Left lobe of liver (tissue), 2 donors: ENCODE data around the gene ACACB. TPM values are rescaled to one million over a fixed set of nuclear protein-coding genes. Genes with fewer than 3 reads are reported as not detected.

Experiments
- ATAC-seq: fragments of 200-7000 bp; cut with Tn5 transposase; one replicate; pipeline ENCODE4 v1.9.1; 2020; ENCODE audit warnings: mild to moderate bottlenecking, moderate library complexity
- DNase-seq: peaks from one replicate; pipeline ENCODE4 v3.0.0-alpha.2; 2020; ENCODE audit warnings: low spot score
- total RNA-seq: library from RNA; stranded (reverse); gene quantifications from one replicate; pipeline ENCODE4 v1.2.1, GENCODE V29; 2021
- donor health status: DM: no; HTN: no; CAD: no; lungs with moderate emphysema.
- donor health status: DM: no; HTN: yes; CAD: no.

ACACB gene
- total RNA-seq, 1 donor from 2014 or later, result 232 TPM

DNA sequence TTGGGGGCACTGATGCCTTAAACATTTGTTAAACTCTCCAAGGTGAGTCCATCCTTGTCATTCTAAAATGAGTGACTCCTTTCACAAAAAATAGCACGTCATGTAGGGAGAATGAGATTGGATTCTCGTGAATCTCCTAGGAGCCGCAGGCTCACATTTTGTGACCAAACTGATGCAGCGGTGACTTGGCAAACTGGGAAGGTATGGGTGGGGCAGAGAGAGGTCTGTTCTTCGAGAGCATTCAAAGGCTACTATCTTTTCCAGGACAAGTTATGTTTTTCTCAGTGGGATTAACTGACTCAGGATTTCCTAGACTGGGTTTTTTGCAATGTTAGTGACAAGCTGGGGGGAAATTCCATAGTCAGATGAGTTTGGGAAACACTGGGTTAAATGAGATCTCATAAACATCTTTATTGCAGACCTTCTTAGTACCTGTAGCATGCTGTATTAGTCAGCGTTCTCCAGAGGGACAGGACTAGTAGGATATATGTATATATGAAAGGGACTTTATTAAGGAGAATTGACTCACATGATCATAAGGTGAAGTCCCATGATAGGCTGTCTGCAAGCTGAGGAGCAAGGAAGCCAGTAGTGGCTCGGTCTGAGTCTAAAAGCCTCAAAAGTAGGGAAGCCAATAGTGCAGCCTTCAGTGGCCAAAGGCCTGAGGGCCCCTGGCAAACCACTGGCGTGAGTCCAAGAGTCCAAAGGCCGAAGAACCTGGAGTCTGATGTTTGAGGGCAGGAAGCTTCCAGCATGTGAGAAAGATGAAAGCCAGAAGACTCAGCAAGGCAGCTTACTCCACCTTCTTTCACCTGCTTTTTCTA lies 131.7 kb downstream of the ACACB start:
- ATAC-seq, result peak; percentile 80
- DNase-seq, result peak; percentile 82

GRCh38 chr12:109250523-109250922 lies 134.1 kb downstream of the ACACB start:
- ATAC-seq (no peak), DNase-seq (no peak)

- no peak for DNase-seq
- no peak for ATAC-seq
These were observed 136.4 kb downstream of the ACACB start for GRCh38 chr12:109252799-109253198.

GRCh38 chr12:109253913-109254544 lies 137.6 kb downstream of the ACACB start:
- ATAC-seq (no peak), DNase-seq (no peak)

GRCh38 chr12:109255377-109255776 lies 139.0 kb downstream of the ACACB start:
- ATAC-seq (no peak), DNase-seq (no peak)

GRCh38 chr12:109256011-109256410 lies 139.6 kb downstream of the ACACB start:
- ATAC-seq, result no peak
- no peak for DNase-seq

DNA sequence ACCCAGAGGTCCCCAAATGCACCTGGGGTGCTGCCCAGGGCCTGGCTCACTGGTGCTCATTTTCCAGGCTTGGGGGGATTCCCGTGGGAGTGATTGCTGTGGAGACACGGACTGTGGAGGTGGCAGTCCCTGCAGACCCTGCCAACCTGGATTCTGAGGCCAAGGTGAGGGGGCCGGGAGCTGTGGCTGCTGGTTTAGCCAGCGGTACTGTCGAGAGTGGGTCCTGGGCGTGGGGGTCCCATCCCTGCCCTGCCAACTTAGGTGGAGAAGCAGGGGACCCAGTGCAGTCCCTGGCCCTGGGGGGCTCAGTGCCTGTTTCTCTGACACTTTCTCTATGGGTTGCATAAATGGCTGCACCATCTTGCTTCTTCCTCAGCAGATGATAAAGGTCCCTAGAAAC lies 141.8 kb downstream of the ACACB start:
- DNase-seq (no peak), ATAC-seq (no peak)

DNA sequence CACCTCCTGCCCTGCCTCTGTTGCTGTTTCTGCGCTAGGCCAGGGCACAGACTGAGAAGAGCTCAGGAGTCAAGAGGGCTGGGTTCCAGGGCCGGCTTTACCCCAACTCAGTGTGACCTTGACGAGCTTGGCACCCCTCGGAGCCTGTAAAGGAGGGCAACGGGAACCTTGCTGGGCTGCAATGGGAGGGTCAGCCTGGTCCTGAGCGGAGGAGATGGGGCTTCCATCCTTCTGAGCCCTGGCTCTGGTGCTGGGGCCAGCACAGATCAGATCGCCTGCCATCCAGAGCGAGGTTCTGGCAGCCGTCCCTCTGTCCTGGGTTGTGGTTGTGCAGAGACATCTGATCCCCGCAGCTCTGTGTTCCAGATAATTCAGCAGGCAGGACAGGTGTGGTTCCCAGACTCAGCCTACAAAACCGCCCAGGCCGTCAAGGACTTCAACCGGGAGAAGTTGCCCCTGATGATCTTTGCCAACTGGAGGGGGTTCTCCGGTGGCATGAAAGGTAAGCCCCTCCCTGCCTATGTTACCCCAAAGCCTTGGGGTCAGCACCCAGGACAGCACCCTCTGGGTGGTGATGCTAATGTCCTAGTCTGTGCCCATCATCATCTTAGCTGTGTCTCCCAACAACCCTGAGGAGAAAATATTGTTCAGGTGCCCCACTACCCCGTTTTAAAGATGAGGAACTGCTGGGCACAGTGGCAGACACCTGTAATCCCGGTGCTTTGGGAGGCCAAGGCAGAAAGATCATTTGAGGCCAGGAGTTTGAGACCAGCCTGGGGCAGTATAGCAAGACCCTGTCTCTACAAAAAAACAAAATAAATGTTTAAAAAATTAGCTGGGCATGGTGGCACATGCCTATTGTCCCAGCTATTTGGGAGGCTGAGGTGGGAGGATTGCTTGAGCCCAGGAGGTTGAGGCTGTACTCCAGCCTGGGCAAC lies 142.5 kb downstream of the ACACB start:
- ATAC-seq, result peak; percentile 8
- DNase-seq, result no peak

- peak; percentile 32 for ATAC-seq
- no peak for DNase-seq
These were observed 143.1 kb downstream of the ACACB start for GRCh38 chr12:109259545-109259895.

GRCh38 chr12:109261087-109261486 lies 144.7 kb downstream of the ACACB start:
- ATAC-seq (no peak), DNase-seq (no peak)

DNA sequence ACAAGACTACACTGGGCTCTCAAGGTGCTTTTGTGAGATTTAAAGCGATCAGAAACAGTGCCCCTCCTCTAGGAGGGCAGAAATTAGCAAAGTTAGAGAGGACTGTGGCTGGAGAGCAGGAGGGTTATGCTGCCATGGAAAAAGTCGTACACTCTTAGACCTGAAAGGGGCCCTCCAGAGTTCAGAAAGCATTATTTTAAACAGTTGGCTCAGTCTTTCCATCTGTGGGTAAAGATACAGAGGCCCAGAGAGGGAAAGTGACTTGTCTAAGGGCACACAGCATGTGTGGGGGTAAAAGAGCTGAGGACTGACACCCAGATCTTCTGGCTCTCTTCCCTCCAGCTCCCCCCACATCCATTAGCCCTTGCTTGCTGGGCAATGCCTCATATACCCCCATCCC lies 145.6 kb downstream of the ACACB start:
- DNase-seq (no peak), ATAC-seq (no peak)

- no peak for ATAC-seq
These were observed 147.1 kb downstream of the ACACB start for GRCh38 chr12:109263439-109263838.

GRCh38 chr12:109264095-109264942 lies 147.9 kb downstream of the ACACB start:
- peak; percentile 64 for DNase-seq
- peak; percentile 70 for ATAC-seq

More at GRCh38 chr12:109263439-109263838, 147.1 kb downstream of the ACACB start:
- no peak for DNase-seq

- ATAC-seq, result peak; percentile 4
- DNase-seq, result no peak
These were observed 148.7 kb downstream of the ACACB start for GRCh38 chr12:109264943-109265650.

DNA sequence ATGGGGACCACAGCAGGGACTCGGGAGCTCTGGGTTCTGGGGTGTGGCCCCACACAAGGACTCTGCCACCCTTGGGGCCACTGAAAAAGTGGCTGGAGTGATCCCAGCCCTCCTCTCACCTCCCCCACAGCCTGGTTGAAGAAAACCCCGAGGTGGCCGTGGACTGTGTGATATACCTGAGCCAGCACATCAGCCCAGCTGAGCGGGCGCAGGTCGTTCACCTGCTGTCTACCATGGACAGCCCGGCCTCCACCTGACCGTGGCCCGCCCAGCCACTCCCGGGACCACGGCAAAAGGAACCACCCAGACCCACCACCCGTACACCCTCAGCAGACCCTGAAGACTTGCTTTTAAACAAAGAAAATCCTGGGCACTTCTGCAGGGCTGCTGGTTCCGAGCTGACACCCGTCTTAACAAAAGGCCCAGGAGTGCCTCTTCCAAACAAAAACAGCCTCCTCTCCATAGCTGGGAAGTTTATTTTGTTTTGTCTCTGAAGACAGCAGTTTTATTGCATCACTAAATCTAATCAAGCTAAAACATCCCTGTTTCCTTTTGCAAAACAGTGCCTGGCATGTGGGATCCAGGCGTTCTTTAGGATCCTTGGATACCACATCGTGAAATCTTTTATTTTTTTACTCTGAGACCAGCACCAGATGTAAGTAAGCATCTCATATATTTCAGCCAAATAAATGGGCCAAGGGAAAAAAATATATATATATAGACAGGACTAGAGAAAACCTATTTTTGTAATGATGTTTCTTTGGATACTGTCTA lies 149.9 kb downstream of the ACACB start:
- DNase-seq, result no peak
- ATAC-seq, result no peak

- no peak for DNase-seq
- no peak for ATAC-seq
These were observed 151.0 kb downstream of the ACACB start for GRCh38 chr12:109267361-109267760.

DNA sequence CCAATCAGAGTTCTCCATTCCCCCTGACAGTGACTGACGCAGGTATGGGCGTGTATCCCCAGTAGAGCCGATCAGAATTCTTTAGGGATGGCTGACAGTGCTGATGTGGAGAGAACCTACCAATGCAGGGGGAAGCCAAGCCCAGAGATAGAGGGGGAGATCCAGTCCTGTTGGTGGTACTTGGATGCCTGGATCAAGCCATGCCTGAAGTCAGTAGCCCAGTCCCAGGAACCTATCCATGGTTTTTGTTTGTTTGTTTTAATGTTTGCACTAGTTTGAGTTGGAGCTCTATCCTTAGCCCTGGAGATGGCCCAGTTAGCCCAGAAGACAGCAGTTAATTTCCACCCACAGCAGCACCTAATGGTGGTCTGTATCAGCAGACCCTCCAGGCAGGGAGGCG lies 152.5 kb downstream of the ACACB start:
- ATAC-seq, result no peak
- DNase-seq, result no peak

- ATAC-seq, result peak; percentile 46
- no peak for DNase-seq
These were observed 153.0 kb downstream of the ACACB start for GRCh38 chr12:109269428-109269827.

DNA sequence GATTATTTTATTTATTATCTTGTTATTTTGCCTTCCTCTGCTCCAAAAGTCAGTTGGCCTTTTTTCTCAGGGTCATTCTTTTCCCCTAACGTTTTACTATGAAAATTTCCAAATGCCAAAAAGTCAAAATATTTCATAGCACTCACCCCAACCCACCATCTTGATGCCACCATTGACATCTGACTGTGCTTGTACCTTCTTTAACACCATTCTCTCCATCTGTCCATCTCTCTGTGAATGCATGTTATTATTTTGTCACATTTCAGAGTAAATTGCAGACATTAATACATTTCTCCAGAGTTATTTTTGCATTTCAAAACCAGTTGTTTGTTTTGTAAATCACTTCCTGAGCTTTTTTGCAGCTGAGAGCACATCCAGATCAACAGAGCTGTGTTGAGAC lies 154.1 kb downstream of the ACACB start:
- DNase-seq (no peak), ATAC-seq (no peak)
